ENCODE data around the gene PPP1R10.

The PPP1R10 gene

DNA sequence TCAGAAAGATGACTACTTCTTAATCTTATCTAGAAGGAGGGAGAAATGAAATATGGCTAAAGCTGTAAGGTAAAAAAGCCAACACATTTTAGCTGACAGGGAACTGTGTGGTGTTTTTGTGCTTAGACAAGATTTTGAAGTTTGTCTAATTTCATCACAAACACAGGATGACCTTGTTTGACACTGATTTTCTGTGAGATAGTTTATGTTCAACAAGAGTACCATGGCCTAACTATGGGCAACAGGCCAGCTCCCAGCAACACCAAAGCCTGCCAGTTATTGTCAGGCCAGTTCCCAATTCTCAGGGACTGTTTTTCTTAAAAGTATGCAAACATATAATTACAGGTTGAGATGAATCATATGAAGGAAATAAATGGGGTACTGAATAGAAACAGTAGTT, 51.3 kb downstream of the PPP1R10 start:
- TF ChIP-seq, protein P1, sequence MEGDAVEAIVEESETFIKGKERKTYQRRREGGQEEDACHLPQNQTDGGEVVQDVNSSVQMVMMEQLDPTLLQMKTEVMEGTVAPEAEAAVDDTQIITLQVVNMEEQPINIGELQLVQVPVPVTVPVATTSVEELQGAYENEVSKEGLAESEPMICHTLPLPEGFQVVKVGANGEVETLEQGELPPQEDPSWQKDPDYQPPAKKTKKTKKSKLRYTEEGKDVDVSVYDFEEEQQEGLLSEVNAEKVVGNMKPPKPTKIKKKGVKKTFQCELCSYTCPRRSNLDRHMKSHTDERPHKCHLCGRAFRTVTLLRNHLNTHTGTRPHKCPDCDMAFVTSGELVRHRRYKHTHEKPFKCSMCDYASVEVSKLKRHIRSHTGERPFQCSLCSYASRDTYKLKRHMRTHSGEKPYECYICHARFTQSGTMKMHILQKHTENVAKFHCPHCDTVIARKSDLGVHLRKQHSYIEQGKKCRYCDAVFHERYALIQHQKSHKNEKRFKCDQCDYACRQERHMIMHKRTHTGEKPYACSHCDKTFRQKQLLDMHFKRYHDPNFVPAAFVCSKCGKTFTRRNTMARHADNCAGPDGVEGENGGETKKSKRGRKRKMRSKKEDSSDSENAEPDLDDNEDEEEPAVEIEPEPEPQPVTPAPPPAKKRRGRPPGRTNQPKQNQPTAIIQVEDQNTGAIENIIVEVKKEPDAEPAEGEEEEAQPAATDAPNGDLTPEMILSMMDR (conservative IDR thresholded peaks at IDR 0.05; ENCODE audit: low read depth, low read length) = no peak
- no peak for DNase-seq (ENCODE audit: low read depth)
- no peak overlapping the region for H3K4me3 ChIP-seq (ENCODE audit: low read length)

DNA sequence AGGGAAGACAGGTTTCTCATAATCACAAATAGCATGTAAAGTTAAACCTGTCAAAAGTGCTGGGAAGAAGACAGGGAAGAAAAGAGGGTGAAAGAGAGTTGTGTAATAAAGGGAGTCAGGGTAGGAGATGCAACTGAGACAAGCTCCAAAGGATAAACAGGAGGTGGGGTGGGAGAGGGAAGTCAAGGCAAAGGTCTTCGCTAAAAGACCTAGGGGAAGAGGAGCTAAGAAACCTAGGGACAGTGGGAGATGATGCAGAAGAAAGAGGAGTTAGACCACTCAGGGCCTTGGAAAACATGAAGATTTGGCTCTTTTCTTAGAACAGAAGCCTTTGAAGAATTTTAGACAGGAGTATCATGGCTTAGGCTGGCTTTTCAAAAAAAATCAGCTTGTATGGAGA, 52.9 kb downstream of the PPP1R10 start:
- TF ChIP-seq, protein P1 (conservative IDR thresholded peaks at IDR 0.05; ENCODE audit: low read depth, low read length) = no peak
- no peak for DNase-seq (ENCODE audit: low read depth)
- no peak overlapping the region for H3K4me3 ChIP-seq (ENCODE audit: low read length)

DNA sequence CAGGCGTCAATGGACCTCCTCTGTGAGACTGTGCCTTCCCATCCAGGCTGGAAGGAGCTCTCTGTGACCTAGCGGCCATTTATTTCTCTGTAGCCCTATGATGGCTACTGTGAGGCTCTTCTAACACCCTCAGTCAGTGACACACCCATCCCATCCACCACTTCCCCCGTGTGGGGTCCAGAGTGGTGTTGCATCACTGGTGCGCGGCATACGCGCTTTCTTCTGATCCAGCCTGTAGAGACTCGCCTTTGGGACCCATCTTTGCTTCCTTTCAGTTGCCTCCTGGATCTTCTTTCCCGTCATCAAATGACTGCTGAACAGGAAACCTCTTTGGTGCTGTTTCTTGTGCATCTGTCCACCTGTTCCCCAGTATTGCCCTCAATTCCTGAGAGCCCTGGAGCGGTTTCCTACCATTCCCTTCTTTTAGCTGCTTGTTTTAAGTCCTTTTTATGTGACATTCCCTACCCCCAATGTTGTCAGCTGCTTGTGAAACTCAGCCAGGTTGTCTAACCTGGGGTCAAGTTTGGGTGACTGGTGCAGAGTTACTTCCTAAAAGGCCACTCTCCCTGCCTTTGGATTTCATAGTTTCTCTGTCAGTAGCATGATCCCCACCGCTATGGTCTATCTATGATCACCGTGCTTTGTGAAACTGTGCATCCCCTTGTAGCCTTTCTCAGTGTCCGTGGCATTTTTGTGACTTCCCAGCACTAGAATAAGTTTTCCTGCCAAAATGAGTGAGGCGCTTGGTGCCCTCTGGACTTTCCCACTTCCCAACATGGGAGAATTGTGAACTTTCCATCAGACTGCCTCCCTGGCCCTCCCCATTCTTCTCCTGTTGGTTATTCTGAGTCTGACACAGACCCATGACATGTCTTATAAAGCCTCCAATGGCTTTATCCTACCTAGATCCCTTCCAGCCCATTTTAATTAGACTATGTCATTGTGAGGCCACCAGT, 54.3 kb downstream of the PPP1R10 start:
- TF ChIP-seq, protein P1 (conservative IDR thresholded peaks at IDR 0.05; ENCODE audit: low read depth, low read length) = no peak
- no peak for DNase-seq (ENCODE audit: low read depth)
- no peak overlapping the region for H3K4me3 ChIP-seq (ENCODE audit: low read length)

DNA sequence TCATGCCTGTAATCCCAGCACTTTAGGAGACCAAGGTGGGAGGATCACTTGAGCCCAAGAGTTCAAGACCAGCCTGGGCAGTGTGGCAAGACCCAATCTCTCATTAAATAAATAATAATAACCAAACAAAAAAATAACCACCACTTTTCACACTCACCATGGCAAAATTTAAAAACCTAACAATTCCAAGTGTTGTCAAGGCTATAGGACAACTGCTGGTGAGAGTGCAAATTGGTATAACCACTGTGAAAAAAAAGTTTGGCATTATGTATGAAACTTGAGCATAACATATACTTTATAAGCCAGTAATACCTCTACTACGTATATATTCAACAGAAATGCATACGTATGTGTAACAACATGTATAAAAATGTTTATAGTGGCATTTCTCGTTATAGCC, 56.1 kb downstream of the PPP1R10 start:
- TF ChIP-seq, protein P1 (conservative IDR thresholded peaks at IDR 0.05; ENCODE audit: low read depth, low read length) = no peak
- no peak overlapping the region for H3K4me3 ChIP-seq (ENCODE audit: low read length)

DNA sequence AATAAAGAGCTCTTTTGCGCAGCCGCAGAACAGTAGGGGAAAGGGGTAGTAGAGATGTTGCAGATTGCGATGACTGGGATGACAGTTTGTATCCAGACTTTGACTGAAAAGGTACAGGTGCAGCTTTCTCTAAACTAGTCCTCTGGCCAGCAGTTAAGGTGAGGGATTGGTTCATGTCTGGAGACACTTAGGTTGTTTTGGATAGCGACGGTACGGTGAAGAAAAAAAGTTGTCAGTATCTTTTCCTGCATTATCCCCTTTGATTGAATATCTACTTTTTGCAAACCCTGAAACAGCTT, 59.4 kb downstream of the PPP1R10 start:
- TF ChIP-seq, protein P1 (conservative IDR thresholded peaks at IDR 0.05; ENCODE audit: low read depth, low read length) = no peak
- H3K4me3 ChIP-seq (ENCODE audit: low read length) = peak overlapping the region; percentile 77
- DNase-seq (ENCODE audit: low read depth) = no peak

More for the DNA sequence above, 56.1 kb downstream of the PPP1R10 start:
- DNase-seq (ENCODE audit: low read depth) = no peak

DNA sequence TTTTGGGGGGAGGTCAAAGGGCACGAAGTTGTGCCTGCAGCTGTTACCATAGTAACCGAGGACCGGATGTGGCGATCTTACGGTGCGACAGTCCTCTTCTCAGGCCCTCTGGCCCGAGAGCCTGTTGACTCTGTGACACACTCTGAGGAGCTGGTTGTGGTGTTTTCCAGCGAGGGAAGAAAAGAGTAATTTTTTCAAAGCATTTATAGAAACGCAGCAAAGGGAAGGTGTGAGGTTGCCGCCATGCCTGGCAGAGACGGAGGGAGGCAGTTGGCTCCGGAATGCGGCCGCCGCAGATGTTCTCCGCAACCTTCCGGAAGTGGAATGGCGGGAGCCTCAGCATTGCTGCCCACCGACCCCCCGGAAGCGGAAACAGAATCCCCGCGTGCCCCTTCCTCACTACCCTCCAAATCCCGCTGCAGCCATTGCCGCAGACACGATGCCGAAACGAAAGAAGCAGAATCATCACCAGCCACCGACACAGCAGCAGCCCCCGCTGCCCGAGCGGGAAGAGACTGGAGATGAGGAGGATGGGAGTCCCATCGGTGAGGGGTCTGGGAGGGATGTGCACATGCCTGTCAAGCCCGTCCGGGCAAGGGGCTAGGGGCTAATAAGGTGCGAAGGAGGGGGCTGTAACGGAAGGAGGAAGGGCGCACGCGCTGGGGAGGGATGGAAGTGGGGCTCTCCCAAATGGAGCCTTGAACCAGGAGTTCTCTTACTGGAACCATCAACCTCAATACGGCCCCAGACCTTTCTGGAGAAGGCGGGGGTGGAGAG, 59.9 kb downstream of the PPP1R10 start, which contains the start of gene PRR3:
Gene PRR3 (plus strand): TSS at position 390 of the 777 bp plus-strand sequence. CDS start 50 bp downstream, at position 440.
- peak; percentile 58 for DNase-seq (ENCODE audit: low read depth)
- TF ChIP-seq, protein P1 (conservative IDR thresholded peaks at IDR 0.05; ENCODE audit: low read depth, low read length) = no peak
- peak within 1 kb of the TSS; percentile 77 for H3K4me3 ChIP-seq (ENCODE audit: low read length)
